ENCODE data around the gene DAZ1. TPM values are rescaled to one million over a fixed set of nuclear protein-coding genes. Genes with fewer than 3 reads are reported as not detected.
"Not testable (repeated sequence)": the region's sequence is repeated elsewhere in the genome, so short reads cannot be mapped to it uniquely, and the experiment has no call there.

Gene DAZ1, protein sequence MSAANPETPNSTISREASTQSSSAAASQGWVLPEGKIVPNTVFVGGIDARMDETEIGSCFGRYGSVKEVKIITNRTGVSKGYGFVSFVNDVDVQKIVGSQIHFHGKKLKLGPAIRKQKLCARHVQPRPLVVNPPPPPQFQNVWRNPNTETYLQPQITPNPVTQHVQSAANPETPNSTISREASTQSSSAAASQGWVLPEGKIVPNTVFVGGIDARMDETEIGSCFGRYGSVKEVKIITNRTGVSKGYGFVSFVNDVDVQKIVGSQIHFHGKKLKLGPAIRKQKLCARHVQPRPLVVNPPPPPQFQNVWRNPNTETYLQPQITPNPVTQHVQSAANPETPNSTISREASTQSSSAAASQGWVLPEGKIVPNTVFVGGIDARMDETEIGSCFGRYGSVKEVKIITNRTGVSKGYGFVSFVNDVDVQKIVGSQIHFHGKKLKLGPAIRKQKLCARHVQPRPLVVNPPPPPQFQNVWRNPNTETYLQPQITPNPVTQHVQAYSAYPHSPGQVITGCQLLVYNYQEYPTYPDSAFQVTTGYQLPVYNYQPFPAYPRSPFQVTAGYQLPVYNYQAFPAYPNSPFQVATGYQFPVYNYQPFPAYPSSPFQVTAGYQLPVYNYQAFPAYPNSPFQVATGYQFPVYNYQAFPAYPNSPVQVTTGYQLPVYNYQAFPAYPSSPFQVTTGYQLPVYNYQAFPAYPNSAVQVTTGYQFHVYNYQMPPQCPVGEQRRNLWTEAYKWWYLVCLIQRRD
- not detected in 2 replicates for total RNA-seq

DNA sequence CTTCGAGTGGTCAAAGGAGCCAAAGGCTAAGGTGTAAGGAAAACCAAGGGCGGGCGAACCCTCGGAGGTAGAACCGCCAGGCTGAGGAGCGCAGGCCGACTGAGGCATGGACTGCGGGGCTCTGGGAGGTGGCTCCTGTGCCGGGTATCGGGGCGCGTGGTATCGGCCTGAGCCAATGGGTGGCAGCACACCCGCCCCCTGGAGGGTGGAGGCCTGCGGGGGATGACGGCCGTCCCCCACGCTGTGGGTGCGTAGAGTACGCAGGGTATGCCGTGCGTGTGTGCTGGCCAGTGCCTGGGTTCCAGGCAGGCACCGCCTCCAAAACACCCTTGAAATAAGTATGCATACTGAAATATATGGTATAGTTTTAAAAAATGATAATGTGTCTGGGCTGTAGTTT is at the start of gene DAZ1:
Gene DAZ1 (minus strand): TSS at position 101 of the 400 bp plus-strand sequence. CDS start 208 bp downstream, outside the sequence.
- H3K27me3 Mint-ChIP-seq (ENCODE audit: low read depth); DNase-seq (ENCODE audit: low spot score); H3K27ac Mint-ChIP-seq; H3K9me3 Mint-ChIP-seq; H3K4me1 Mint-ChIP-seq (ENCODE audit: low read depth); H3K36me3 Mint-ChIP-seq (ENCODE audit: low read depth); H3K4me3 Mint-ChIP-seq (ENCODE audit: low read depth); intact Hi-C loops (cut with micrococcal nuclease): not testable (repeated sequence)

DNA sequence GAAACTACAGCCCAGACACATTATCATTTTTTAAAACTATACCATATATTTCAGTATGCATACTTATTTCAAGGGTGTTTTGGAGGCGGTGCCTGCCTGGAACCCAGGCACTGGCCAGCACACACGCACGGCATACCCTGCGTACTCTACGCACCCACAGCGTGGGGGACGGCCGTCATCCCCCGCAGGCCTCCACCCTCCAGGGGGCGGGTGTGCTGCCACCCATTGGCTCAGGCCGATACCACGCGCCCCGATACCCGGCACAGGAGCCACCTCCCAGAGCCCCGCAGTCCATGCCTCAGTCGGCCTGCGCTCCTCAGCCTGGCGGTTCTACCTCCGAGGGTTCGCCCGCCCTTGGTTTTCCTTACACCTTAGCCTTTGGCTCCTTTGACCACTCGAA is 20.4 kb upstream of the DAZ1 start, which contains the start of gene DAZ2:
Gene DAZ2 (plus strand): TSS at position 301 of the 400 bp plus-strand sequence. CDS start 208 bp downstream, outside the sequence.
- H3K27ac Mint-ChIP-seq; intact Hi-C loops (cut with micrococcal nuclease); H3K36me3 Mint-ChIP-seq (ENCODE audit: low read depth); H3K4me3 Mint-ChIP-seq (ENCODE audit: low read depth); H3K9me3 Mint-ChIP-seq; DNase-seq (ENCODE audit: low spot score); H3K4me1 Mint-ChIP-seq (ENCODE audit: low read depth); H3K27me3 Mint-ChIP-seq (ENCODE audit: low read depth): not testable (repeated sequence)

DNA sequence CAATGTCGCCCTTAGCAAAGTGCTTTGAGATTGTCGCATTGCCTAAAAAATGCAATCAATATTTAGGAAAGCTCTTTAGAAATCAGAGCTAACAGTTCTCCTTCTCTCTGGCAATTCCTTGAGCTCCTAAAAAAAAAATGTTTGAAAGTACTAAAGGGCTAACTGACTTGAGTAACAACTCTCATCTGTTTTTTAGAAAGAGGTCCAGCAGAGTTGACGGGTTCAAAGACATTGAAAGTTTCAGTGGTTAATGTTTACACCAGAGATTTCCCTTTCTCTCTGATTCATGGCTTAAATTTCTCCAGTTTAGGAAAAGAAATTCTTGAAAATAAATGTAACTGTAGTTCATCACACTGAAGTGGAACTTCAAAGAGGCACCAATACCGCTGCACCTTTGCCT is 11.9 kb upstream of the DAZ1 start:
- H3K27me3 Mint-ChIP-seq (ENCODE audit: low read depth); H3K27ac Mint-ChIP-seq; H3K9me3 Mint-ChIP-seq; H3K4me1 Mint-ChIP-seq (ENCODE audit: low read depth); H3K36me3 Mint-ChIP-seq (ENCODE audit: low read depth); intact Hi-C loops (cut with micrococcal nuclease); H3K4me3 Mint-ChIP-seq (ENCODE audit: low read depth); DNase-seq (ENCODE audit: low spot score): not testable (repeated sequence)

DNA sequence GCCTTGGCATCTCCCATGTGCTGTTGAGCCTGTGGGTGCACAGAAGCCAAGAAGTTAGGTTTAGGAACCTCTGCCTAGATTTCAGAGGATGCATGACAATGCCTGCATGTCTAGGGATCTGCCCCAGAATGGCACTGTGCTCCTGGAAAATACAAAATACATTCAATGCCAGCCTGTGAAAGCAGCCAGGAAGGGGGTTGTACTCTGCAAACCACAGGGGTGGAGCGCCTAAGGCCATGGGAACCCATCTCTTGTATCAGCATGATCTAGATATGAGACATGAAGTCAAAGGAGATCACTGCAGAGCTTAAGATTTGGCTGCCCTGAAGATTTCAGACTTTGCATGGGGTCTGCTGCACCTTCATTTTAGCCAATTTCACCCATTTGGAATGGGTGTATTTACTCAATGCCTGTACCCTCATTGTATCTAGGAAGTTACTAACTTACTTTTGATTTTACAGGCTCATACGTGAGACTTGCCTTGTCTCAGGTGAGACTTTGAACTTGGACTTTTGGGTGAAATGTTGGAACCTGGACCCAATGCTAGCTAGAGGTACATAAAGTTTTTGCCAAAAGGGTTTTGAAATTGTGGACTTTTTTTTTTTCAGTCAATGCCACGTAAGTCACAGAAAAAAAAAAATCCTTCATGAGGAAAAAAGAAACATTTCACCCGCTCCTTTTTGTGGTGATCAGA is 11.1 kb upstream of the DAZ1 start:
- H3K4me1 Mint-ChIP-seq (ENCODE audit: low read depth); H3K27me3 Mint-ChIP-seq (ENCODE audit: low read depth); intact Hi-C loops (cut with micrococcal nuclease); DNase-seq (ENCODE audit: low spot score); H3K36me3 Mint-ChIP-seq (ENCODE audit: low read depth); H3K27ac Mint-ChIP-seq; H3K4me3 Mint-ChIP-seq (ENCODE audit: low read depth); H3K9me3 Mint-ChIP-seq: not testable (repeated sequence)

DNA sequence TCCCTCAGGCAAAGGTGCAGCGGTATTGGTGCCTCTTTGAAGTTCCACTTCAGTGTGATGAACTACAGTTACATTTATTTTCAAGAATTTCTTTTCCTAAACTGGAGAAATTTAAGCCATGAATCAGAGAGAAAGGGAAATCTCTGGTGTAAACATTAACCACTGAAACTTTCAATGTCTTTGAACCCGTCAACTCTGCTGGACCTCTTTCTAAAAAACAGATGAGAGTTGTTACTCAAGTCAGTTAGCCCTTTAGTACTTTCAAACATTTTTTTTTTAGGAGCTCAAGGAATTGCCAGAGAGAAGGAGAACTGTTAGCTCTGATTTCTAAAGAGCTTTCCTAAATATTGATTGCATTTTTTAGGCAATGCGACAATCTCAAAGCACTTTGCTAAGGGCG is 8.6 kb upstream of the DAZ1 start:
- H3K27me3 Mint-ChIP-seq (ENCODE audit: low read depth); H3K36me3 Mint-ChIP-seq (ENCODE audit: low read depth); H3K4me1 Mint-ChIP-seq (ENCODE audit: low read depth); DNase-seq (ENCODE audit: low spot score); intact Hi-C loops (cut with micrococcal nuclease); H3K4me3 Mint-ChIP-seq (ENCODE audit: low read depth); H3K9me3 Mint-ChIP-seq; H3K27ac Mint-ChIP-seq: not testable (repeated sequence)

Other genes with a start within 250 kb of the DAZ1 start
- not detected in 2 replicates for gene BPY2, start 214.7 kb downstream of the DAZ1 start, total RNA-seq
- gene DAZ2, start 20.5 kb upstream of the DAZ1 start, total RNA-seq = not detected in 2 replicates